K562 (cell line): Measurements from ENCODE around the gene EDARADD. TPM values are rescaled to one million over a fixed set of nuclear protein-coding genes. Genes with fewer than 3 reads are reported as not detected.

Source experiments
- BCOR ChIP-seq: fragments of 450-650 bp; IDR thresholded peaks from 2 replicates; pipeline ENCODE4 v1.6.1; 2016
- HDAC2 ChIP-seq: fragments of 450-650 bp; IDR thresholded peaks from 2 replicates; pipeline ENCODE4 v1.6.1; 2016; ENCODE audit warnings: mild to moderate bottlenecking
- LARP7 ChIP-seq: fragments of 450-650 bp; IDR thresholded peaks from 2 replicates; pipeline ENCODE4 v1.6.1; 2016
- MECOM ChIP-seq: fragments of 250-450 bp; sonication (Bioruptor Pico); IDR thresholded peaks from 2 replicates; pipeline ENCODE4 v1.8.0; 2022; ENCODE audit warnings: inconsistent platforms
- MIER1 ChIP-seq: fragments of 450-650 bp; IDR thresholded peaks from 2 replicates; pipeline ENCODE4 v1.6.1; 2016; ENCODE audit warnings: antibody characterized with exemption, mild to moderate bottlenecking, low read depth
- NFATC3 ChIP-seq: fragments of 450-650 bp; IDR thresholded peaks from 2 replicates; pipeline ENCODE4 v1.6.1; 2017; ENCODE audit warnings: mild to moderate bottlenecking
- RBM25 ChIP-seq: fragments of 200-400 bp; formaldehyde crosslinking; IDR thresholded peaks from 2 replicates; pipeline ENCODE4 v1.6.1; 2018; ENCODE audit warnings: low read length, low read depth, moderate library complexity; ENCODE audit not compliant: severe bottlenecking
- SMARCA5 ChIP-seq: fragments of 450-650 bp; IDR thresholded peaks from 2 replicates; pipeline ENCODE4 v1.6.1; 2016
- THRAP3 ChIP-seq: fragments of 450-650 bp; IDR thresholded peaks from 2 replicates; pipeline ENCODE4 v1.6.1; 2016; ENCODE audit warnings: mild to moderate bottlenecking, inconsistent platforms, borderline replicate concordance
- ZBTB17 ChIP-seq: fragments of 450-650 bp; formaldehyde crosslinking; IDR thresholded peaks from 2 replicates; pipeline ENCODE4 v1.4.0; 2020; ENCODE audit warnings: mild to moderate bottlenecking
- ZBTB5 ChIP-seq: fragments of 450-650 bp; IDR thresholded peaks from 2 replicates; pipeline ENCODE4 v1.6.1; 2017; ENCODE audit warnings: antibody characterized with exemption
- ZNF79 ChIP-seq: fragments of 250-450 bp; sonication (Bioruptor Pico); IDR thresholded peaks from 2 replicates; pipeline ENCODE4 v1.4.0; 2020; ENCODE audit warnings: low read depth, mild to moderate bottlenecking, moderate library complexity
- polyA plus RNA-seq, 8 experiments: library from polyadenylated mRNA; depleted of rRNA in 4 of 8; stranded (reverse) in 5 of 8; unstranded in 3 of 8; fragments of >200 nt; fragmentation: Nextera tagmentation in 2 of 8; fragmentation: Illumina TruSeq in 1 of 8; extraction: Ambion mirVana in 2 of 8; extraction: Trizol in 1 of 8; gene quantifications; 2 replicates each; pipeline versions ENCODE4 v1.2.1 to v1.2.3, GENCODE V29; 2011 to 2014; ENCODE audit warnings: inconsistent platforms in 1 of 8, missing spikeins in 1 of 8
- total RNA-seq, 7 experiments: library from RNA; depleted of rRNA in 6 of 7; stranded (reverse); fragments of >200 nt in 6 of 7; fragmentation: Illumina TruSeq in 2 of 7; extraction: Trizol in 2 of 7; gene quantifications; 2 replicates each; pipeline versions ENCODE4 v1.2.1 to v1.2.3, GENCODE V29; 2011 to 2021; ENCODE audit warnings: low replicate concordance in 1 of 7
- TF ChIP-seq, protein P1 (sequence below): fragments of 450-650 bp; IDR thresholded peaks from 2 replicates; pipeline ENCODE4 v1.6.1; 2016; ENCODE audit warnings: low read depth

Gene EDARADD
- total and polyA plus RNA-seq, 9 of the 15 experiments (the other 6 are each of a cell fraction or from before 2014, with no cell fraction given), result 0.46 to 32.4 (median 20.6) TPM

GRCh38 chr1:236502579-236502971 lies 108.5 kb downstream of the EDARADD start (continued):
- no peak for TF ChIP-seq ZBTB17 (CRISPR knock-in tag)
- peak; percentile 86 for TF ChIP-seq RBM25
- TF ChIP-seq THRAP3, result peak; percentile 83; the same call in 1 of the 2 replicates
- TF ChIP-seq HDAC2, result peak; percentile 54; the same call in 1 of the 2 replicates
- TF ChIP-seq, protein P1, sequence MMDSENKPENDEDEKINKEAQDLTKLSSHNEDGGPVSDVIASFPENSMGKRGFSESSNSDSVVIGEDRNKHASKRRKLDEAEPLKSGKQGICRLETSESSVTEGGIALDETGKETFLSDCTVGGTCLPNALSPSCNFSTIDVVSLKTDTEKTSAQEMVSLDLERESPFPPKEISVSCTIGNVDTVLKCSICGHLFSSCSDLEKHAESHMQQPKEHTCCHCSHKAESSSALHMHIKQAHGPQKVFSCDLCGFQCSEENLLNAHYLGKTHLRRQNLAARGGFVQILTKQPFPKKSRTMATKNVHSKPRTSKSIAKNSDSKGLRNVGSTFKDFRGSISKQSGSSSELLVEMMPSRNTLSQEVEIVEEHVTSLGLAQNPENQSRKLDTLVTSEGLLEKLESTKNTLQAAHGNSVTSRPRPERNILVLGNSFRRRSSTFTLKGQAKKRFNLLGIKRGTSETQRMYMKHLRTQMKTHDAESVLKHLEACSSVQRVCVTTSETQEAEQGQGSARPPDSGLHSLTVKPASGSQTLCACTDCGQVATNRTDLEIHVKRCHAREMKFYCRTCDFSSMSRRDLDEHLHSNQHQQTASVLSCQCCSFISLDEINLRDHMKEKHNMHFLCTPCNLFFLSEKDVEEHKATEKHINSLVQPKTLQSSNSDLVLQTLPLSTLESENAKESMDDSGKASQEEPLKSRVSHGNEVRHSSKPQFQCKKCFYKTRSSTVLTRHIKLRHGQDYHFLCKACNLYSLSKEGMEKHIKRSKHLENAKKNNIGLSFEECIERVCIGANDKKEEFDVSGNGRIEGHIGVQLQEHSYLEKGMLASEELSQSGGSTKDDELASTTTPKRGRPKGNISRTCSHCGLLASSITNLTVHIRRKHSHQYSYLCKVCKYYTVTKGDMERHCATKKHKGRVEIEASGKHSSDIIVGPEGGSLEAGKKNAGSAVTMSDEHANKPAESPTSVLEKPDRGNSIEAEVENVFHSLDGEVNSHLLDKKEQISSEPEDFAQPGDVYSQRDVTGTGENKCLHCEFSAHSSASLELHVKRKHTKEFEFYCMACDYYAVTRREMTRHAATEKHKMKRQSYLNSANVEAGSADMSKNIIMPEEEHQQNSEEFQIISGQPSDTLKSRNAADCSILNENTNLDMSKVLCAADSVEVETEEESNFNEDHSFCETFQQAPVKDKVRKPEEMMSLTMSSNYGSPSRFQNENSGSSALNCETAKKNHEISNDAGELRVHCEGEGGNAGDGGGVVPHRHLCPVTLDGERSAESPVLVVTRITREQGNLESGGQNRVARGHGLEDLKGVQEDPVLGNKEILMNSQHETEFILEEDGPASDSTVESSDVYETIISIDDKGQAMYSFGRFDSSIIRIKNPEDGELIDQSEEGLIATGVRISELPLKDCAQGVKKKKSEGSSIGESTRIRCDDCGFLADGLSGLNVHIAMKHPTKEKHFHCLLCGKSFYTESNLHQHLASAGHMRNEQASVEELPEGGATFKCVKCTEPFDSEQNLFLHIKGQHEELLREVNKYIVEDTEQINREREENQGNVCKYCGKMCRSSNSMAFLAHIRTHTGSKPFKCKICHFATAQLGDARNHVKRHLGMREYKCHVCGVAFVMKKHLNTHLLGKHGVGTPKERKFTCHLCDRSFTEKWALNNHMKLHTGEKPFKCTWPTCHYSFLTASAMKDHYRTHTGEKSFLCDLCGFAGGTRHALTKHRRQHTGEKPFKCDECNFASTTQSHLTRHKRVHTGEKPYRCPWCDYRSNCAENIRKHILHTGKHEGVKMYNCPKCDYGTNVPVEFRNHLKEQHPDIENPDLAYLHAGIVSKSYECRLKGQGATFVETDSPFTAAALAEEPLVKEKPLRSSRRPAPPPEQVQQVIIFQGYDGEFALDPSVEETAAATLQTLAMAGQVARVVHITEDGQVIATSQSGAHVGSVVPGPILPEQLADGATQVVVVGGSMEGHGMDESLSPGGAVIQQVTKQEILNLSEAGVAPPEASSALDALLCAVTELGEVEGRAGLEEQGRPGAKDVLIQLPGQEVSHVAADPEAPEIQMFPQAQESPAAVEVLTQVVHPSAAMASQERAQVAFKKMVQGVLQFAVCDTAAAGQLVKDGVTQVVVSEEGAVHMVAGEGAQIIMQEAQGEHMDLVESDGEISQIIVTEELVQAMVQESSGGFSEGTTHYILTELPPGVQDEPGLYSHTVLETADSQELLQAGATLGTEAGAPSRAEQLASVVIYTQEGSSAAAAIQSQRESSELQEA, result peak; percentile 44; the same call in 1 of the 2 replicates
- peak; percentile 92 for TF ChIP-seq BCOR
- TF ChIP-seq SMARCA5, result peak; percentile 54; the same call in 1 of the 2 replicates
- peak; percentile 83; the same call in 1 of the 2 replicates for TF ChIP-seq LARP7
- 0 out of 2 replicates have a peak, but pooled peaks have one; percentile 57 for TF ChIP-seq ZBTB5
- TF ChIP-seq MECOM (CRISPR knock-in tag), result 0 out of 2 replicates have a peak, but pooled peaks have one; percentile 34
- TF ChIP-seq MIER1, result 0 out of 2 replicates have a peak, but pooled peaks have one; percentile 46
- peak; percentile 50; the same call in 1 of the 2 replicates for TF ChIP-seq ZNF79
- TF ChIP-seq NFATC3, result 0 out of 2 replicates have a peak, but pooled peaks have one; percentile 29
